Lower leg skin (tissue), 4 donors: ENCODE measurements around the gene PCNX1. TPM values are rescaled to one million over a fixed set of nuclear protein-coding genes. Genes with fewer than 3 reads are reported as not detected.

Experiments used
- DNase-seq, 2 donors: peaks; one replicate each; pipeline ENCODE4 v3.0.0-alpha.2; 2019; ENCODE audit warnings: low spot score in 2 of 2
- H3K4me3 ChIP-seq: fragments of 200-600 bp; sonication (generic); 2 replicates; pipeline ENCODE4 v1.5.1; 2017; ENCODE audit warnings: mild to moderate bottlenecking, low read depth; ENCODE audit not compliant: poor library complexity, severe bottlenecking
- CTCF ChIP-seq, 3 donors: fragments of 450-650 bp; IDR thresholded peaks; one replicate each; pipeline ENCODE4 v1.5.1; 2016; ENCODE audit warnings: antibody characterized with exemption in 3 of 3, mild to moderate bottlenecking in 3 of 3, moderate library complexity in 2 of 3
- POLR2A ChIP-seq, 2 donors: fragments of 450-650 bp; IDR thresholded peaks; one replicate each; pipeline ENCODE4 v1.6.1; 2016 to 2017; ENCODE audit warnings: antibody characterized with exemption in 2 of 2, mild to moderate bottlenecking in 1 of 2, moderate library complexity in 1 of 2
- WGBS, 2 donors: methylation state at CpG; one replicate each; pipeline ENCODE4 v1.1.5; 2018; 5-methylcytosine and 5-hydroxymethylcytosine counted together
- intact Hi-C: fragments of 100-400 bp; cut with DNase I; formaldehyde crosslinking; loops from one replicate; pipeline ENCODE4 v1.15.0; 2023; ENCODE audit warnings: low total_unique reads
- total RNA-seq, 4 donors: library from RNA; depleted of rRNA; stranded (reverse); fragments of >200 nt; gene quantifications; one replicate each; pipeline ENCODE4 v1.1.0, GENCODE V29; 2016

PCNX1 gene
- total RNA-seq, 4 donors from 2014 or later, result 14.7 to 29.4 (median 25.6) TPM

GRCh38 chr14:70887207-70887681 lies 20.0 kb upstream of the PCNX1 start:
- WGBS, 2 donors, result 20 to 24% methylated on average over 3 of the region's 3 CpGs
- no peak overlapping the region for H3K4me3 ChIP-seq
- no peak for DNase-seq
- intact Hi-C loops, result no loop called here
- TF ChIP-seq POLR2A (IDR thresholded peaks at IDR 0.05) (no peak), CTCF (IDR thresholded peaks at IDR 0.05) (no peak)

- DNase-seq, result no peak
- 93 to 98% methylated on average over 3 of the region's 3 CpGs for WGBS, 2 donors
- TF ChIP-seq CTCF (IDR thresholded peaks at IDR 0.05), result no peak
- TF ChIP-seq POLR2A (IDR thresholded peaks at IDR 0.05), result no peak
- no peak overlapping the region for H3K4me3 ChIP-seq
- intact Hi-C loops, result no loop called here
These were observed 19.3 kb upstream of the PCNX1 start for GRCh38 chr14:70887737-70888499.

DNA sequence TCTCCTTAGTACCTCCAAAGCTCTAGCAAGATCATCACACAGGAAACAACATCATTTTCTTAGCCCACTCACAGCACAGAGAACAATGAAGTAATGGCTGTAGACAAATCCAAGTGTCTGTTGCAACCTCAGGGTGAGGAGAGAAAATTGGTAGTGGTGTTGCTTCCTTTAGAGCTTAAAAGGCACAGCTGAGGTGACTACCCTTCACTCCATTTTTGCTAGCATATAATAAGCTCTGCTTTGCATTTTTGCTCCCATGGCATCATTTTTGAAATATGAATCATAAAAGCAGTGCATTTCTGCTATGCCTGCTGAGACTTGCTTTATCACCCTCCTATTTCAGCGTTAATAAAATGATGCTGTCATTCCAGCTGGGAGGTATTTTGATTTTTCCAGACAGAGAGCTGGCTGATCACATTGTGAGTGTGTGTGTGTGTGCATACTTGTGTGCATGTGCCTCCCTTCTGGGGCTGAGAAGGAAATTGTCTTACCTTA lies 18.5 kb upstream of the PCNX1 start:
- DNase-seq, result no peak
- no peak overlapping the region for H3K4me3 ChIP-seq
- no peak for TF ChIP-seq POLR2A (IDR thresholded peaks at IDR 0.05)
- no peak for TF ChIP-seq CTCF (IDR thresholded peaks at IDR 0.05)
- intact Hi-C loops, result no loop called here
- WGBS, 2 donors, result 29% methylated on average over 1 of the region's 1 CpG

DNA sequence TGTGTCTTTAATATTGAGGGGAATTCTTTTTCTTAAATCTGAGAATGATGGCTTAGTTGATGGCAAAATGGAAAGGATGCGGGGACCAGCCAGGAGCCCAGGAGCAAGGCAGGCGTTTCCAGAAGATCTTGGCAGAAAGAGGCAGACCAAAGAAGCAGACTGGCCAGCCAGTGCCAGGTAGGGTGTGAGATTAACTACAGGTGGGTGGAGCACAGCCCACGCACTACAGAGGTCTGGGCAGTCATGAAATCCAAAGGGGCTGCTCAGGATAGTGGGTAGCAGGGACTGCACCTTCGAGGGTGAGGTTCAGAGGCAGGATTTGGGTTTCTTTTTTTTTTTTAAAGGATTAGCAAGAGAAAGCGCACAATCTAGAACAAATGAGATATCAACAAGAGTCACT lies 17.7 kb upstream of the PCNX1 start:
- H3K4me3 ChIP-seq, result no peak overlapping the region
- DNase-seq, result no peak
- intact Hi-C loops, result no loop called here
- no peak for TF ChIP-seq POLR2A (IDR thresholded peaks at IDR 0.05)
- no peak for TF ChIP-seq CTCF (IDR thresholded peaks at IDR 0.05)
- 65 to 69% methylated on average over 5 of the region's 5 CpGs for WGBS, 2 donors

DNA sequence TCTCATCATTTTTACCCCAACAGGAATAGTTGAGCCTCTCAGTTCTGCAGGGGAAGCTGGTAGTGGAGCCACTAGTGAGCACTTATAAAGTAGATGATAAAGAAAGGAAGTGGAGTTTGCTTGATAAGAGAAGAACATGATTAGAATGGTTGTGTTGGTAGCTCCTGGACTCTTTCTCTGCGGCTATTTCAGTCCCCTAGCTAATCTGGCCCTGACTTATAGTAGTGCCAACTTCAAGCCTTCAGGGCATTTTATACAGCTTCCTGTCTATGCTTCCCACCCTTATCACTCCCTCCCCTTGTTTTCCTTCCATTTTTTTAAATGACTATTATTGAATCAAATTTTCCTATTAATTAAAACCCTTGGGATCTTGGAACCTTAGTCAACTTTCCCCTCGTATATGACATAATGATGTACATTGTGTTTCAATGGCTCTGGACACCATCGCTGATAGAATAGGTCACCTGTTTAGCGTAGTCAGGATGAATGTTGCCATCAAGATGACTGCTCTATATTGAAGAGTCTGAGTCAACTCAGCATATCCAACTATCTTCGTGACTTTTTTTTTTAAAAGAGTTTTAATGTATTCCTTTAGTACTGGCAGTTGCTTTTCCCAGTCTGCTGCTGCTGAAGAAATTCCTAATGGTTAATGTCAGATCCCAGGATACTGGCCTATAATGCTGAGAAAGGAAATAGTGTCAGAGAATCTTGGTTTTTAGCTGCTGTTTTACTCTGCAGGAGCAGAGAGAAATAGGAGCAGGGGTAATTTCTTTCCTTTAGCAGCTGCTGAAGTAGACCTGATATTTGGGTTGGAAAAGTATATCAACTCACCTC lies 16.2 kb upstream of the PCNX1 start:
- intact Hi-C loops, result no loop called here
- no peak for TF ChIP-seq POLR2A (IDR thresholded peaks at IDR 0.05)
- TF ChIP-seq CTCF (IDR thresholded peaks at IDR 0.05), result no peak
- 78 to 82% methylated on average over 5 of the region's 5 CpGs for WGBS, 2 donors
- no peak overlapping the region for H3K4me3 ChIP-seq
- no peak for DNase-seq
